Spleen (tissue), 7 donors: ENCODE results near the gene PRCD.

ENCODE experiments used
- CTCF ChIP-seq, 11 experiments: fragments of 200-600 bp in 7 of 11; fragments of 450-650 bp in 4 of 11; sonication (generic) in 4 of 11; IDR thresholded peaks in 8 of 11; conservative IDR thresholded peaks in 3 of 11; 1 replicate in 7 of 11; 2 replicates in 4 of 11; pipeline versions ENCODE4 v1.4.0 to v1.8.0; 2016 to 2021; ENCODE audit warnings: antibody characterized with exemption in 11 of 11, inconsistent platforms in 4 of 11, mild to moderate bottlenecking in 1 of 11
- POLR2A ChIP-seq, 3 donors: fragments of 450-650 bp; IDR thresholded peaks; one replicate each; pipeline ENCODE4 v1.5.1; 2017; ENCODE audit warnings: antibody characterized with exemption in 3 of 3, mild to moderate bottlenecking in 1 of 3
- POLR2AphosphoS5 ChIP-seq, 3 donors: sonication (generic); formaldehyde crosslinking; IDR thresholded peaks; one replicate each; pipeline ENCODE4 v1.5.1; 2017; ENCODE audit warnings: antibody characterized with exemption in 3 of 3
- donor health status: DM: no; HTN: no; CAD: no; lungs with moderate emphysema.
- donor health status: DM: no; HTN: no; CAD: no.
- donor health status: DM: no; HTN: no; CAD: no.

- no peak for TF ChIP-seq CTCF (IDR thresholded peaks at IDR 0.05 in 8 of 11, conservative IDR thresholded peaks at IDR 0.05 in 3 of 11)
- no peak for TF ChIP-seq POLR2AphosphoS5 (IDR thresholded peaks at IDR 0.05)
- TF ChIP-seq POLR2A (IDR thresholded peaks at IDR 0.05), result no peak
Observed at GRCh38 chr17:76551685-76552084, 11.8 kb downstream of the PRCD start.
